NCI-H1417 (cell line): ENCODE data around the gene PXDN.
"Not testable (repeated sequence)": the region's sequence is repeated elsewhere in the genome, so short reads cannot be mapped to it uniquely, and the experiment has no call there.

Experiments
- DNase-seq, 3 experiments: peaks; one replicate each; lab custom pipeline; 2025; lab: John Stamatoyannopoulos, UW

The PXDN gene

DNA sequence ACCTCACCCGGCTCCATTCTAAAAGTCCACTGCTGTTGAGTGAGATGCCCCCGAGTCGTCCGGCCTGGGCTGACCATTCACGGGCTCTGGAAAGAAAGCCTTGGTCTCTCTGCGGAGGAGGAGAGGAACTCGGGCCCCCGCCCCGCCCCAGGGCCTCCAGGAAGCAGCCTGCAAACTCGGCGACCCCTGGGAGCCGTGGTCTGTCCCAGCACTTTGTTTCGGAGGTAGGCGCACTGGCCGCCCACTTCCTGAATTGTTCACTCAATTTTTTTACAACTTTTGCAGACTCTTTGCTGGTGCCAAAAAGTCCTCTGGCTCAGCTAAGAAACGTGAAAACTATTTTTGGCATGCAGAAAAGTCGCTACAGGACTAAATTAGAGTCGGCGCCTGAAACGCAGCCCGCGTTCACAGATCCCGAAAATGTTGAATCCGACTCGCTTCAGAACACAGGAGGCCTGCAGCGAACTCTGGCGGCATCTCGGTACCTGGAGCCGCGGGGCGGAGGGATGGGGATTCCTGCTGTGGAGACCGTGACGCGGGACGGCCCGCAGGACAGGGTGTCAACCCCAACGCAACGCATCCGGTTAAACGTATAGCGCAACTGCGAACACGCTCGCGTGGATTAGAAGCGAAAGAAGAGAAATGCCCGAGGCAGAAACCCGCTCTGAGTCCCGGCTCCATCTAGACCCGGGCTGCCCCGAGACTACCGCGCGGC lies 1.5 kb downstream of the PXDN start:
- DNase-seq = no peak

DNA sequence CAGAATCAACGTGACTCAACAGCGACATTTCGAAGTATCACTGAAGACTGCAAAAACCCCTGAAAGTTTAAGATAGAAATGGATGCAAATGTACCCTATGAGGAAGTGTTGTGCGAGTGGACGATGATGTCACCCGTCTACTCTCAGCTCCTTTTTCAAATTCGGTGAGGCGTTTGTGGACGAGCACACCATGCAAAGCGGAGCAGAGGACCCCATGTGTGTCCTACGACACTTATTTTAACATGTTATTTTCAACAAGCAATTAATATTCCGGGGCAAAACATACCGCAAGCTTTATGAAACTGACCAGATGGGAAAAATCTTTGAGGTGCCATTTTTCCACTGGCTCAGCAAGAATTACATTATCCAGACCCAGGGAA lies 2.0 kb downstream of the PXDN start:
- DNase-seq = no peak

DNA sequence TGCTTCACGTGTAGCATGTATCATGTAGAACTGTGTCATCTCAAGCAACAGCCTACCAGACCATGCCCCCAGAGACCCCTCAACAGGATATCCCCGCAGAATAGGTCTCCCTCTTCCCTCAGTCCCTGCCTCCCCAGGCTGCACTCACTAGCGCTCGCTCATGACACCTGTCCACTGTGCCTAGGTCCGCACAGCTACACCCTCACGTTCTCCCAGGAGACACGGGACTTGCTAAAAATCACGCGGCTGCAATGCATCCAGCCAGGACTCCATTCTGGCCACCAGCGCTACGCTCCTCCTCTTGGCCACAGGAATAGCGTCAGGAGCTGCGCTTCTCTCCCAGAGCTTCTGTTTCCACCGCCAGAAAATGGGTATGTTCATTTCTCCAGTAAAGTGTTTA lies 2.5 kb downstream of the PXDN start:
- DNase-seq = no peak

DNA sequence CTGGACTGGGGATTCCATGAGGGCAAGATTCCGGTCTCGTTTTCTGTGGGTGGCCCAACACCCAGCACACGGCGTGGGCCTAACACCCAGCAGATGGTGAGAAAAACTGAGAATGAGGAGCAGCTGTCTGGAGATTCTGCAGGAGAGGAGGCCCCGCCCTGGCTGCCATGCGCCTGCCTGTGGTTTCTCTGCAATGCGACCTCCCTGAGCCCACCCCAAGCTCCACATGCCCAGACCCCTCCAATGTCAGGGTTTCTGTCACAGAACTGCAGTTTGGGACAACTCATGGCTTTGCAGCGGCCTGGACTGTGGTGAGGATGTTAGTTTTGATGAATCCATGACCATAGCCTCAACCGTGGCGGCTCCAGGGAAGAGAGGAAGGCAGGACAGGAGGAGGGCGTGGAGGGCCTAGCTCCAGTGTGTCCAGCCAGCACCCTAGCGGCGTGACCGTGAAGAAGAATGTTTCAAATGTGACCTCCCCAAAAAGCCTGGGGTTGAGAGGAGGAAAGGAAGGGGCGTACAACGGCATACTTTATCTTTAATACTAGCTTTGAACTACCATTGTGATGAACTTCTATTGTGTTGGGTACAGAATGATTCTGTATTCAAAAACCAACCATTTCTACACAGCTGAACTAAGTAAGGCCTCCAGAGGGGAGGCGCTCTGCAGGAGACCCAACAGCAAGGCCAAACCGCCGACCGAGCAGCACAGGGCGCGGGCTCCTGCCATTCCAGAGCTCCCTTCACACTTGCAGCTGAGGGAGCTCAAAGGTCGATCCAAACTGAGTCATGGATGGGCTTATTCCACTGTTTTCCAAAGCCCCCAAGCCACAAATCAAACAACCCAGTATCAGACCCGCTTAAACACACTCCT lies 3.4 kb downstream of the PXDN start:
- DNase-seq = no peak

DNA sequence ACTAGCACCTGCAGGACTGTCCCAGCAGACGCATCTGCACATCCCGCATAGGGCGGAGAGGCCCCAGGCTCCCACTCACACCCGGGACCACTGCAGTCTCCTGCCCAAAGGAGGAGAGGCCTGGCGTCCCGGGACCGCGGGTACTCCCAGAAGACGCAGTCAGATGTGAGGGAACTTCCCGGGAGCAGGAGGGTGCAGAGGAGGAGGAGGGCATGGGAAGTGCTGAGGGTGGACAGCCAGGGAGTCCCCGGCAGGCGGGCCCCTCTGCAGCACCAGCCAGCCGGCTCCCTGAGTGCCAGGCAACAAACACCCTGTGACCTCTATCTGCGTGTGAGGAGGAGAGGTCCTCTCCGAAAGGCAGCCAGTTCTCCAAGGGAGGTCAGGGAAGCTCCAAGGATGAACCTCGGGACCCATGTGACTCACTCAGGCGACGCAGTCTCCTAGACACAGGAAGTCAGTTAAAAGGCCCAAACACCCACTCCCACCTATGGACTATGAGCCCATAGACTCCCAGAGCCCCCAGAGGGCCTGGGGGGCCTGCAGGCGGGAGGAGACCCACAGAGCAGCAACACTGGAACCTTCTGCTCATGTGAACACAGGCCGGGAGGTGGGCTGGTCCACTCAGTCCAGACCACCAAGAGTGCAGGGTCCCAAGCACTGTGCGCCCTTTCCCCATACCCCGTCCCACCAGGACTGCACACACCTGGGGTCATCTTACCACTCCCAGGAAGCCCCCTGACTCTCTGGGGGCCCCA lies 4.2 kb downstream of the PXDN start:
- no peak for DNase-seq

DNA sequence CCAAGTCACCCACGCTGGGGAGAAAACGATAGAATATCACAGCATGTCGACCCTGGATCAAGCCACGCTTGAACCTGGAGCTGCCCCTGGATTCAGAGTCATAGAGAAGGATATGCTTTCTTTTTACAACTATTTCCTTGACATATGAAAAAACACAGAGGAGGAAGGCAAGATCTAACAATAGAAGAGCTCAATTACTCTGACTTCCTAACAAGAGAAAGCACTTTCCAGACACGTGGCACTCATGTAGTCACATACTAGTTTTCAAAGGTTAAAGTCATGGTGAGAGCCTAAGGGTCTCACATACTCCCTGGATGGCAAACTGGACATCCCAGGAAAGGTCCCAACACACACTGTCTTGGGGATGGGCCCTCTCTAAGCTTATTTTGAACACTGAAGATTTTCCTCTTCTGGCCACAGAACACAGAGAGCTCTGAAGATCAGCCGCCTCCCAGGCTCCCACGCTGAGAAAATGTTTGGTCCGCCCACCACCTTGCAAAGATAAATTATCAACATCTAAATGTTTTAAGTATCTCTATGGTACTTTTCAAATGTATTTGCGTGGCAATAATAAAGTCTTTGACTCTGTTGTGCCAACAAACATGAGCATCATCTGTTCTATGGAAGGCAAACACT lies 4.9 kb downstream of the PXDN start:
- no peak for DNase-seq

DNA sequence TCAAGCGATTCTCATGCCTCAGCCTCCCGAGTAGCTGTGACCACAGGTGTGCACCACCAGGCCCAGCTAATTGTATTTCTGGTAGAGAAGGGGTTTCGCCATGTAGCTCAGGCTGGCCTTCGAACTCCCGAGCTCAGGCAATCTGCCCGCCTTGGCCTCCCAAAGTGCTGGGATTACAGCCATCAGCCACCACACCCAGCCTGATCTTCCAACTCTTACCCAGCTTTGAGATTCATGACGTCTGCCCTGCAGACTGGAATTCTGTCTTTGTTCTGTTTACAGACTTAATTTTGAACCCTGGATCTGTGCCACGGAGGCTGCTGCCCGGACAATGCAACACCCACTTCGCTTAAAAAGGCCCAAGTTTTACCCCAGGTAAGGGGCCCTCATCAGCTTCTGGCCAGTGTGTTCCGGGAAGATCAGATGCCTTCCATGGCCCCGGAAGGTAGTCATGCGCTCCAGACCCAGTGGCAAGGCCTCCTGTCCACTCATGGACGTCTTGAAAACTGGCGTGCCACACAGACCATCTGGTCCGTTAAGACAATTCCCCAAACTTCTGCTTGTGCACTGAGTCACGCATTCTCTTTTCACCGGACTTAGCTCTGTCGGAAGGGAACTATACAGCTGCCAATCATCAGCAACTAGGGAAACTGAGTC lies 5.5 kb downstream of the PXDN start:
- no peak for DNase-seq

DNA sequence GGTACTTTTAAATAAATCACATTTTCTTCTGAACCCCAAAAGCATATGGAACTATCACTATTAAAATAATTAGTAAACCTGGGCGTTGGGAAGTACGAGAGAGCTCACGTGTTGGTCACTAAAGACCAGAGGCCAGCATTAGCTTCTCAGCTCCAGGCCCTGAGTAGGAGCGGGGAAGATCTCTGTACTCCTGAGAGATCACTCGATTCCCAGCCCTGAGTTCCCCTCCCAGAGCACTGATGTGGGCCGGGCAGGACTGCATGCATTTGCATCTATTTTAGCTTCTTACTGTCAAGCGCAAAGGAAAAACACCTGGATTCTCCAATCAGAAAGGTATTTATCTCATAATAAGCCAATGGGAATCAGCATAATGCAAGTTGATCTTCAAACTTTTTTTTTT lies 6.2 kb downstream of the PXDN start:
- no peak for DNase-seq

DNA sequence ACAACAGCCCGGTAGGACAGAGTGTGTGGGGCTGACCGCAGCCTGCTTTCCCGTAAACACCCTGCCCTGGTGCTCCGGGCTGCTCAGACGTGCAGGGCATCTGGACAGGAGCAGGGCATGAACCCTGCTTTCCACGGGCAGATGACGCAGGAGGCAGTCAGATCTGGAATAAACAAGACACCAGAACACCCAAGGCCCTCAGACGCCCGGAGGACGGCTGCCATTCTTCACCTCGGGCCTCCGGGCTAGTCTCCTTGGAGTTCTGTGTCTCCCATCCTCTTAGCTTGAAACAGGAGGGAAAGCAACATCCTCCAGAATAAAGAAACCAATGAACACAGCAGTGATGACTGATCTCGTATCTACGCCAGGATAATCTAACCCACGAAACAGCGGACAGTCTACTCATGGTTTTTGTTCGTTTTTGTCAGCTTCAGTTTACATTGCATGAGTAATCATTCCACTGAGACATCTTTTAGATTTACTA lies 7.3 kb downstream of the PXDN start:
- no peak for DNase-seq

DNA sequence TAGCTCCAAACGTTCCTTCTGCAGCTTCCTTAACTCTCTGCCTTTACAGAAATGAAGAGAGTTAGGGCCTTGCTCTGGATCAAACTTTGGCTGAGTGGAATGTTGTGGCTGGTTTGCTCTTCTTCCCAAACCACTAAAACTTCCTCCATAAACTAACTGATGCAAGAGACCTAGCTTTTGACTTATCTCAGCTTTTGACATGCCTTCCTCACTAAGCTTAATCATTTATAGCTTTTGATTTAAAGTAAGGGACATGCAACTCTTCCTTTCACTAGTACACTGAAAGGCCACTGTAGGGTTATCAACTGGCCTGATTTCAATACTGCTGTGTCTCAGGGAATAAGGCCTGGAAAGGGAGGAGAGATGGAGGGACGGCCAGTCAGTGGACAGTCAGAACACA lies 8.3 kb downstream of the PXDN start:
- no peak for DNase-seq

DNA sequence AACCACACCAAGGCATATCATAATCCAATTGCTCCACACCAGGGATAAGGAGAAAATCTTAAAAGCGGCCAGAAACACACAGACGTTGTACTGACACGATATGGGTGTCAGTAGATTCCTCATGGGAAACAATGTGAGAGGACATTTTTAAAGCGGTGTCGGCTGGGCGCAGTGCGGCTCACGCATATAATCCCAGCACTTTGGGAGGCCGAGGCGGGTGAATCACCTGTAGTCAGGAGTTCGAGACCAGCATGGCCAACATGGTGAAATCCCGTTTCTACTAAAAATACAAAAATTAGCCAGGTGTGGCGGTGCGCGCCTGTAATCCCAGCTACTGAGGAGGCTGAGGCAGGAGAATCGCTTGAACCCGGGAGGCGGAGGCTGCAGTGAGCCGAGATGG lies 11.0 kb downstream of the PXDN start:
- DNase-seq = not testable (repeated sequence)

DNA sequence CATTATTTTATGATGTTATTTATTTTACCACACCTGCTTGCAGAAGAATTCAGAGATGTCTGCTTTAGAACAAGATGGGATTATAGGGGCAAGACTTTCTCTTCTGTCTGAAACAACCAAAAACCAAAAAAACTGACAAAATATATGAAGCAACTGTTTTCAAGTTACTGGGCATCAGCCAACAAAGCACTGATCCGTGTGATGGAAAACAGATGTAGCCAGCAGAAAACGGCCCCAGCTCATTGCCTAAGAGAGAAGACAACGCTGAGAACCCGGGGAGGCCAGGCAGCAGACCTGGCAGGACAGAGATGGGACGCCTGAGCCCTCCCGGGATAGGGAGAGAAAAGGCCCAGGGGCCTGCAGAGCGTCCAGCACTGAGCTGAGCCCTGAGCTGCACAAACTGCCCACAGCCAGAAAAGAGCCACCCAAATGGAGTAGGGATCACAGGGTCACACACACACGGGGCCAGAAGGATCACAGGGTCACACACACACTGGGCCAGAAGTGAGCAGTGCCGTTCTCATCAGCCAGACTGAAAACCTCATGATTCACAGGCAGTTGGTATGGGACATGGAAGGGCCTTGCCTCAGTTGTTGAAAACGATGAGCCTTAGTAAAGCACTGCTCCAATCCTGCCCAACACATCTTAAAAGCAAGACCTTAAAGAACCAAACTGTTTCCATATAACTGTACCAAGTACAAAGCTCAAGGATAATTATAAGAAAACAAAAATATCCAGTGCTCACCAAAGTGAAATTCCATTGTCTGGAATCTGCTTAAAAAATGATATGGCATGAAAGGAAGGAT lies 12.1 kb downstream of the PXDN start:
- no peak for DNase-seq

DNA sequence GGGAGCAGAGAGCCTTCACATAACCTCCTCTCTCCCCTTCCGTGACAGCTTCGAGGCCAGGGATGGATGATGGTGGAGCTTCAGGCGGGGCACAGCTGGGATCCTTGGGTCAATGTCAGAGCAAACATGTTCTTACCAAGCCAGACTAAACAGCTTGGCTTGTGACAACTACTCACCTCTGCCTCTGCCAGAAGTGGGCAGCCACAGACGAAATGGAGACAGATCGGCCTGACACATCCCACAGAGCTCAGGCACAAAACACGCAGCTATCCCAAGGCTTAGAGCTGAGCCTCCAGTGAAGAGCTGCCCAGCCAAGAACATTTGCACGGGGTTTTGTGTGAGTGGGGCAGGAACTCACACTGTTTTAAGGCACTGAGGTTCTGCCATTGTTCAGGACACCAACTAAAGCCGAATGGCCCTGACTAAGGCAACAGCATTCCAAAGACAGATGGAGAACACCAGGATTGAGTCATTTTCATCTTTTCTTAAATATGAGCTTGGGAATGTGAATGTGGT lies 12.8 kb downstream of the PXDN start:
- DNase-seq = peak in 2 of 3 experiments; percentile 21 to 26

DNA sequence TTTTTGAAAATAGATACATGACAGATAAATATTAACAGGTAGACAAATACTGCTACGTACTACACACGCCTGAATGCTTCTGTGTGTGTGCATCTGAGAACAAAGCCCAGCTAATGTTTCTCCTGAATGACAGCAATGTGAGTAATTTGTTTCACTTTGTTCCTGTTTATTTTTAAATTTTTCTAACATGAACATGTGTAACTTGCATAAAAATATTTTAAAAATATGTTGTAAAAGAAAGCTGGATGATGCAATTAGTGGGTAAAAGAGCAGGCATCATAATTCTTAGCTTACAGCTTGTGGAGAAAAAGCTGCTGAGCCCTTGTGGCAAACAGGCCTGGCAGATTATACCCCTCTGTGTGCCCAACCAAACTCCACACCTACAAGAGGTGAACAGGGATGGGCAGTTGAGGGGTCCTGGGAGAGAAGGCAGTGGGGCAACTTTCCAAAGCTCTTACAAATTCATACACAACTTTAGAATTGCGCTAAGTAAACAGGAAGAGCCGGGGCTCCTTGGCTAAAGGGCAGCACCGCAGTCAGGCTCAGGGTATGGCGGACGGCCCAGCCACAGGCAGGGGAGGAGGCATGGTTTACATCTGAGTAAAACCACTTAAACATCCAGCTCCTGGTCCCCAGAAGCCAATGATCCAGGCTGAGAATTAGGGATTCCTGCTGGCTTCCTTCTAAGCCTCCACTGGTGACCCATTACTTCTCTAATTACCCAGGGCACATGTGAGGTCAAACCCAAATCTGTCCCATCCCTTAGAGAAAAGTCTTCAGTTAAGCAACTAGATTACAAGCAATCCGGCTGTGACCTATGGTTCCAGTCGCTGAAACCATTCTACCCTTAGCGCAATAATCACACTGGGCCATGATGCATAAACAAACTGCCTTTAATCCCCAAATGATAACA lies 14.0 kb downstream of the PXDN start:
- DNase-seq = peak in 1 of 3 experiments; percentile 23

DNA sequence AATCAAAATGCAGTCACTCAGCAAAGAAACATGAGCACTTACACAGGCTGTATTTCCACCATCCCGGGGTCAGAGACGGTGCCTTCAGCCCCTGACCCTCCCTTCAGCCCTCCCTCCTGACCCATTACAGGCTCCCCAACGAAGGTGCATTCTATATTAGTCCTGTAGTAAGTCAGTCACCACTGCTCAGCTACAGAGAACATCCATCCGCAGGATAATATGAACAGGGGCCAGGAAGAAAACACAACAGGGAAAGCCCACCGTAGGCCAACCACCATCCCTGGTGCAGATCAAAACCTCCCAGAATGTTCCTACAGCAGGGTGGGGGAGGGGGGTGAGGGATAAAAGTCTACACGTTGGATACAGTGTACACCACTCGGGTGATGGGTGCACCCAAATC lies 15.1 kb downstream of the PXDN start:
- no peak for DNase-seq

DNA sequence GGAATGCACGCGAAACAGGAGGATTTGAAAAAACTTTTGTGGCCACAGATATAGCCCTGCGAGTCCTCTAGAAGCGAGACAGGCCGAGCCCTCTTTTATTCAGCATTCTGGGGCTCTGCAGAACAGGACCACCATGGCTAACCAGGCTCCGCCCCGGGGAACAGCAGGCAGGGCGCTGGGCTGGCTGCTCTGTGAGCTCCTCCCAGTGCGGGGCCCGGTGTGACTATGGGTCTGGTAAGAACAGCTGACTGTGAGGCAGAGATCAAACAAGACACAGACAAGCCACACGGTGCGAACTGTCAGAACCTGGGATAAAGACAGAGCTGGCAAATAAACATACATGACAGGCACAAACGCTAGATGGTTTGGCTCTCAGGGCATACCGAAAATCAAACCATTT lies 15.5 kb downstream of the PXDN start:
- peak in 2 of 3 experiments; percentile 45 to 81 for DNase-seq

DNA sequence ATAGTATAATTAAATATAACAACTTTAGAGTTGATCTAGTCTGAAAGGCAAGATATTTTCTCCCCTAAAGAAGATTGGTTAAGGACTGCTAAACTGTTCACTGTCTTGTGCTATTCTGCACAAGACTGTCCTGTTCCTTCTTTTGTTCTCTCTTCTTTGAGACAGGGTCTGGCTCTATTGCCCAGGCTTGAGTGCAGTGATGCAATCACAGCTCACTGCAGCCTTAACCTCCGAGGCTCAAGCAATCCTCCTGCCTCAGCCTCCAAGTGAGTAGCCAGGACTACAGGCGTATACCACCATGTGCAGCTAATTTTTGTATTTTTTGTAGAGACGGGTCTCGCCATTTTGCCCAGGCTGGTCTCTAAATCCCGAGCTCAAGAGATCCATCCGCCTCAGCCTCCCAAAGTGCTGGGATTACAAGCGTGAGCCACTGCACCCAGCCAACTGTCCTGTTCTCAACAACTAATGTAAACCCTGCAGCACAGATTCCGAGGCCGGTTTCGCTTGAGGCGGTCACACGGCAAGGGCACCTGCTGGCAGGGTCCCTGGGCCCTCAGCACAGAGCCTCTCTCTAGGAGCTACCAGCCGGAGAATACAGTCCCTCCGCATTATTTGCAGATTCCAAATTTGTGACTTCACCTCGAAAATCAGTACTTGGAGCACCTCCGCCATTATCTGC lies 16.4 kb downstream of the PXDN start:
- DNase-seq = peak in 1 of 3 experiments; percentile 49

DNA sequence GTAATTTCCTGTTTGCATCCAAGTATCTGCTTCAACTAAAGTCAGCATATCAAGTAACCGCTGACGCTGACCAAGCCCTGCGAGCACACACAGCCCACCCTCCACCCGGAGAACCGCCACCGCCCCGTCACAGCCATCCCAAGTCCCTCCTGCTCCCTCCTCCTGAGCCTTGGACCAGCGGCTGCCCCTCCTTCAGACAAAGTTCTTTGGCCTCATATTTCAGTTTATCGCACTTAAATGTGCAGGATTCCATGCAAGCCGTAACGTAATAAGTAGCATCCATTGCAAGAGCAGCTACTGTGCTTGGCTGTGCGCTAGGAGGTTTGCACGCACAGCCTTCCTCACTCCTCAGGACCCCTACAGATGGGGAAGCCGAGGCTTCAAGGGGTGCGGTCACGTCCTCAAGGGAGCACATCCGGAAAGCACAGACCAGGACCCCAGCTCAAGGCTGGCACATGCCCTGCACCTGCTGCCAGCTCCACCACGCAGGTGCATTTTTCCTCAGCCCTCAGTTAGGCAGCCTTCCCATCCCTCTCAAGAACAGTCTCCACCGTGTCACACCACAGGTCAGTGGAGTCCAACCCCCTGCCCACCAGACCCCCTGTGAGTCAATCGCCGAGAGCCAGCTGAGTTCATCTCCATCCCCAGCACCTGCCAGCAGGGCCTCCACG lies 17.1 kb downstream of the PXDN start:
- DNase-seq = peak; percentile 60 to 85 (median 75)
